T-helper 2 cell treated with Interferon-gamma antibody and Interleukin-4, amounts not matched to agents 5 μg/mL and 100 μg/mL, for 36 hours (primary cell): ENCODE data around the gene CALHM3.
"Not testable (repeated sequence)": the region's sequence is repeated elsewhere in the genome, so short reads cannot be mapped to it uniquely, and the experiment has no call there.

Source experiments
- DNase-seq: peaks from one replicate; pipeline ENCODE4 v3.0.0; 2021; ENCODE audit warnings: low spot score
- H3K27ac Mint-ChIP-seq: one replicate; pipeline ENCODE4 v1.8.0; 2021; ENCODE audit warnings: mild to moderate bottlenecking, mixed read lengths
- H3K27me3 Mint-ChIP-seq: one replicate; pipeline ENCODE4 v1.8.0; 2021; ENCODE audit warnings: low read depth, mixed read lengths
- H3K36me3 Mint-ChIP-seq: one replicate; pipeline ENCODE4 v1.8.0; 2021; ENCODE audit warnings: low read depth, mixed read lengths
- H3K4me1 Mint-ChIP-seq: one replicate; pipeline ENCODE4 v1.8.0; 2021; ENCODE audit warnings: low read depth, mixed read lengths
- H3K4me3 Mint-ChIP-seq: one replicate; pipeline ENCODE4 v1.8.0; 2022; ENCODE audit warnings: mild to moderate bottlenecking, moderate library complexity, mixed read lengths
- H3K9me3 Mint-ChIP-seq: one replicate; pipeline ENCODE4 v1.8.0; 2021; ENCODE audit warnings: mixed read lengths

The CALHM3 gene

DNA sequence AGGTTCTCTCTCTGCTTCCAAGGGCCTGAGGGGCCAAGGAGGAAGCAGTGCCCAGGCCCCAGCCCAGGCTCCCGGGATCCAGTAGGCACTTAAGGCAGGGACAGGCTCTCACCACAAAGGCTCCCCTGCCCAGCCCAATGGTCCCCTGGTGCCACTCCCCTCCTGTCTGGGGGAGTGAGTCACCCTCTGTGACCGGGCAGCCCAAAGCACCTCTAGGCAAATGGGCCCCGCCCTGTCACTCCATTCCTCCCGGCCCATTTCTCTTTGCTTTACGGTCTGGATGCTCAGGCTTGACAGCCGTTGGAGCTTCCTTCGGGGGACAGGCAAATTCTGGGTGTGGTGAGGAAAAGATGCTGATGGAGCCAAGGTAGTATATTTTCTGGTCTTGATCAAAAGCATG is at the start of gene CALHM3:
Gene CALHM3 (minus strand): TSS at position 106 of the 400 bp plus-strand sequence. CDS start 208 bp downstream, outside the sequence.
- H3K4me3 Mint-ChIP-seq = no peak within 1 kb of the TSS
- no peaks in the 10 kb centered on the region for H3K27me3 Mint-ChIP-seq
- no peak within 1 kb of the TSS for H3K27ac Mint-ChIP-seq
- no peaks in the 10 kb centered on the region for H3K9me3 Mint-ChIP-seq
- H3K4me1 Mint-ChIP-seq = peaks cover 14% of the 10 kb centered on the region
- H3K36me3 Mint-ChIP-seq = no peaks in the 10 kb centered on the region
- no peak for DNase-seq

DNA sequence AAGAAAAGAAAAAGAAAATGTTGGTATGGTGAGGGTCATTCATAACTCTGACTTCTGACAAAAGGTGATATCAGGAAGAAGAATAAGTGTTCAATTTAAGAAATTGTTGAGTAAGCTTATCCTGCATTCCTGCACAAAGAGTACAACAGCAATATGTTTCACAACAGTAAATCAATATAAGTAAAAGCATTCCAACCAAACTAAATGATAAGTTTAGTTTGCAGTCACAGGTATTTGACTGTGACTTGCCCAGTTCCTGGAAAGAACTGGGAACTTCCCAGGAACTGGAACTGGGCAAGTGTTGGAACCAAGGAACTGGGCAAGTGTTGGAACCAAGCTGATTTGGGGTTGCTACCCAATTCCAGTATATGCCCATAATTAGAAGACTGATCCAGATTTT is 49.5 kb upstream of the CALHM3 start:
- Mint-ChIP-seq H3K4me1 (no peaks in the 10 kb centered on the region), H3K27ac (no peak overlapping the region), H3K4me3 (no peak overlapping the region), H3K27me3 (peaks cover 28% of the 10 kb centered on the region), H3K9me3 (peaks cover 23% of the 10 kb centered on the region), H3K36me3 (no peaks in the 10 kb centered on the region)
- DNase-seq = no peak

DNA sequence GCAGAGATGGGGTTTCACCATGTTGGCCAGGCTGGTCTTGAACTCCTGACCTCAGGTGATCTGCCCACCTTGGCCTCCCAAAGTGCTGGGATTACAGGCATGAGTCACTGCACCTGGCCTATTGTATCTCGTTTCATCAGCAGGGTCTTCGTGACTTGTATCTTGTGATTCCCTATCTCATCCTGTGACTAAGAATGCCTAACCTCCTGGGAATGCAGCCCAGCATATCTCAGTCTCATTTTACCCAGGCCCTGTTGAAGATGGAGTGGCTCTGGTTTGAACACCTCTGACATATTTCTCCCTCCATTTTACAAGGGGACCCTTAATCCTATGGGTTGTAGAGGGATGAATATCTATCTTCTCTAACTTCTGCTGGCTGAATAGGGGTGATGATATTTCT is 48.4 kb upstream of the CALHM3 start:
- H3K9me3 Mint-ChIP-seq = peaks cover 23% of the 10 kb centered on the region
- not testable (repeated sequence) for H3K36me3 Mint-ChIP-seq, H3K4me1 Mint-ChIP-seq, DNase-seq, H3K27ac Mint-ChIP-seq, H3K4me3 Mint-ChIP-seq
- peaks cover 30% of the 10 kb centered on the region for H3K27me3 Mint-ChIP-seq

GRCh38 chr10:103525901-103526300 is 46.9 kb upstream of the CALHM3 start:
- Mint-ChIP-seq H3K4me1 (no peaks in the 10 kb centered on the region), H3K27me3 (peaks cover 35% of the 10 kb centered on the region), H3K27ac (no peak overlapping the region), H3K9me3 (peaks cover 16% of the 10 kb centered on the region), H3K4me3 (no peak overlapping the region), H3K36me3 (no peaks in the 10 kb centered on the region)
- DNase-seq = no peak

DNA sequence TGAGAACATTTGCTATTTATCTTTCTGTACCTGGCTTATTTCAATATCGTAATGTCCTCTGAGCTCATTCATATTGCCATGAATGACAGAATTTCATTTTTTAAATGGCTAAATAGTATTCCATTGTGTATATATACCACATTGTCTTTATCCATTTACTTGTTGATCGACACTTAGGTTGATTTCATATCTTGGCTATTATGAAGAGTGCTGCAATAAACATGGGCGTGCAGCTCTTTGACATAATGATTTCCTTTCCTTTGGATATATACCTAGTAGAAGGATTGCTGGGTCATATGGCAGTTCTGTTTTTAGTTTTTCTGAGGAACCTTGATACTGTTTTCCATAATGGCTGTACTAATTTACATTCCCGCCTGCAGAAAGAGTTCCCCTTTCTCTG is 44.6 kb upstream of the CALHM3 start:
- H3K4me3 Mint-ChIP-seq = no peak overlapping the region
- no peaks in the 10 kb centered on the region for H3K4me1 Mint-ChIP-seq
- no peak overlapping the region for H3K27ac Mint-ChIP-seq
- DNase-seq = no peak
- peaks cover 32% of the 10 kb centered on the region for H3K27me3 Mint-ChIP-seq
- H3K9me3 Mint-ChIP-seq = no peaks in the 10 kb centered on the region
- H3K36me3 Mint-ChIP-seq = no peaks in the 10 kb centered on the region

DNA sequence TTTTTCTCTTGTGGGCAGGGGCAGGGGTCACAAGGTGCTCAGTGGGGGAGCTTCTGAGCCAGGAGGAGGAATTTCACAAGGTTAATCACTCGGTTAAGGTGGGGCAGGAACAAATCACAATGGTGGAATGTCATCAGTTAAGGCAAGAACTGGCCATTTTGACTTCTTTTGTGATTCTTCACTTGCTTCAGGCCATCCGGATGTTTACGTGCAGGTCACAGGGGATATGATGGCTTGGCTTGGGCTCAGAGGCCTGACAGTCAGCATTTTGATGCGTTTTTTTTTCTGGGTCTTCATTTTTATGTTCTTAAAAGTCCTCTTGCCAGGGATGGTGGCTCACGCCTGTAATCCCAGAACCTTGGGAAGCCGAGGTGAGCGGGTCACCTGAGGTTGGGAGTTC is 43.0 kb upstream of the CALHM3 start:
- DNase-seq, H3K36me3 Mint-ChIP-seq, H3K4me3 Mint-ChIP-seq, H3K4me1 Mint-ChIP-seq, H3K9me3 Mint-ChIP-seq, H3K27ac Mint-ChIP-seq: not testable (repeated sequence)
- peaks cover 31% of the 10 kb centered on the region for H3K27me3 Mint-ChIP-seq

DNA sequence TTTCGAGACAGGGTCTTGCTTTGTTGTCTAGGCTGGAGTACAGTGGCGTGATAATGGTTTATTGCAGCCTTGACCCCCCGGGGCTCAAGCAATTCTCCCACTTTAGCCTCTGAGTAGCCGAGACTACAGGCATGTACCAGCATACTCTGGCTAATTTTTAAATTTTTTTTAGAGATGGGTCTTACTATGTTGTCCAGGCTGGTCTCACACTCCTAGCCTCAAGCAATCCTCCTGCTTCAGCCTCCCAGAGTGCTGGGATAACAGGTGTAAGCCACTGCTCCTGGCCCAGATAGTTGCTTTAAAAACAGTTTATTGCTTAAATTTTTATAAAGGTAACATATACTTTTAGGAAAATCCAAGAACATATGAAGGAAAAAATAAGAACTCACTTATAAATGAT is 40.8 kb upstream of the CALHM3 start:
- no peak overlapping the region for H3K4me3 Mint-ChIP-seq
- H3K27ac Mint-ChIP-seq = no peak overlapping the region

GRCh38 chr10:103517234-103518085 is 38.4 kb upstream of the CALHM3 start:
- no peak overlapping the region for H3K4me3 Mint-ChIP-seq
- no peaks in the 10 kb centered on the region for H3K9me3 Mint-ChIP-seq
- peaks cover 8% of the 10 kb centered on the region for H3K27me3 Mint-ChIP-seq
- no peaks in the 10 kb centered on the region for H3K36me3 Mint-ChIP-seq
- peaks cover 9% of the 10 kb centered on the region for H3K4me1 Mint-ChIP-seq
- H3K27ac Mint-ChIP-seq = no peak overlapping the region
- no peak for DNase-seq

More for the DNA sequence above, 40.8 kb upstream of the CALHM3 start:
- no peaks in the 10 kb centered on the region for H3K9me3 Mint-ChIP-seq
- DNase-seq = no peak
- peaks cover 9% of the 10 kb centered on the region for H3K4me1 Mint-ChIP-seq
- peaks cover 19% of the 10 kb centered on the region for H3K27me3 Mint-ChIP-seq
- no peaks in the 10 kb centered on the region for H3K36me3 Mint-ChIP-seq

DNA sequence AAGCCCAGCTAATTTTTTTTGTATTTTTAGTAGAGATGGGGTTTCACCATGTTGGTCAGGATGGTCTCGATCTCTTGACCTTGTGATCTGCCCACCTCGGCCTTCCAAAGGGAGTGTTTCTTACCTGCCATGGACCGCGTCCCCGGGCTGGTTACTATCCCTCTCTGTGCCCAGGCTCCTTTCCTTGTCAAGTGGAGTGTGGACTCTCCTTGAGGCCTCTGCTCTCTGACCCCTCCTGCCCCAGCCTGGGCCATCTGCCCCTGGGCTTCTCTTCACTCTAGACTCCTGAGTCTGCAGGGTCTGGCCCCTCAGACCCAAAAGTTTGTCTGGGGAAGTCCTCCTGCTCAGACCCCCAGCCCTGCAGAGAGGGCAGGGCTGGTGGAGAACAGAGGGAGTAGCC is 35.2 kb upstream of the CALHM3 start:
- DNase-seq = no peak
- H3K27ac Mint-ChIP-seq = no peak overlapping the region
- H3K27me3 Mint-ChIP-seq = peaks cover 10% of the 10 kb centered on the region
- H3K9me3 Mint-ChIP-seq = no peaks in the 10 kb centered on the region
- no peak overlapping the region for H3K4me3 Mint-ChIP-seq
- no peaks in the 10 kb centered on the region for H3K36me3 Mint-ChIP-seq
- peaks cover 9% of the 10 kb centered on the region for H3K4me1 Mint-ChIP-seq

DNA sequence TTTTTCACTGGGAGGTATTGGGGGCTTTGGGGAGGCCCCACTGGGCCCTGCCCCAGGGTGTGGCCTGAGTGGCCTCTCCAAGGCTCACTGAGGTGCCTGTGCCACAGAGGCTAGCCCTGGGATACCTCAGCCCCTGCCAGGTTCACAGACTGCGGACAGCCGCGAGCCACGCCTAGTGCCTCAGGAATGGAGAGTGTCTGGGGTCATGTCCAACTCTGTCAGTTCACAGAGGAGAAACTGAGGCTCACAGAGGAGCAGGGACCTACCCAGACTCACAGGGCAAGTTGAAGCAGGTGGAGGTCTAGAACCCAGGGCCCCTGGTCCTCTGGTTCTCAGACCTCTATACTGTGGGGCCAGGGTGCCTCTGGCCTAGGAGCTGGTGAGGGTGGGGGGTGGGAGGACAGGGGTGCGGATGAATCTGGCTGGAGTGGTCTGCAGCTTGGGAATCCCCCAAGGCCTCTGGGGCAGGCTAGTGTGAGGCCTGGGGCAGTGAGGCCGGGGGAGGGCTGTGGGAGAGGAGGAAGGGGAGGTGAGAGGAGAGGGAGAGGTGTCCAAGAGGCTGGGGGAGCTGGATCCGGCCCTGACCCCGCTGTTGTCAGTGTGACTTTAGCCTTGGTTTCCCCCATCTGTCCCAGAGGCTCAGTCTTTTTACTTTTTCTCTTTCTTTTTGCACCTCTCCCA is 34.5 kb upstream of the CALHM3 start:
- Mint-ChIP-seq H3K4me3 (no peak overlapping the region), H3K27ac (no peak overlapping the region), H3K27me3 (peaks cover 10% of the 10 kb centered on the region), H3K36me3 (no peaks in the 10 kb centered on the region), H3K9me3 (no peaks in the 10 kb centered on the region), H3K4me1 (peaks cover 9% of the 10 kb centered on the region)
- no peak for DNase-seq

- peaks cover 18% of the 10 kb centered on the region for H3K27me3 Mint-ChIP-seq
- no peaks in the 10 kb centered on the region for H3K9me3 Mint-ChIP-seq
- H3K36me3 Mint-ChIP-seq = no peaks in the 10 kb centered on the region
- peaks cover 7% of the 10 kb centered on the region for H3K4me1 Mint-ChIP-seq
- H3K4me3 Mint-ChIP-seq = no peak overlapping the region
- no peak overlapping the region for H3K27ac Mint-ChIP-seq
- DNase-seq = no peak
Observed at GRCh38 chr10:103512591-103513379, 33.7 kb upstream of the CALHM3 start.

GRCh38 chr10:103512166-103512565 is 33.1 kb upstream of the CALHM3 start:
- peaks cover 6% of the 10 kb centered on the region for H3K4me1 Mint-ChIP-seq
- DNase-seq = no peak
- H3K9me3 Mint-ChIP-seq = no peaks in the 10 kb centered on the region
- H3K36me3 Mint-ChIP-seq = no peaks in the 10 kb centered on the region
- H3K27me3 Mint-ChIP-seq = peaks cover 20% of the 10 kb centered on the region
- H3K27ac Mint-ChIP-seq = no peak overlapping the region
- no peak overlapping the region for H3K4me3 Mint-ChIP-seq

- no peak for DNase-seq
- H3K27ac Mint-ChIP-seq = no peak overlapping the region
Observed at GRCh38 chr10:103510791-103511752, 32.0 kb upstream of the CALHM3 start.

More at GRCh38 chr10:103510791-103511752, 32.0 kb upstream of the CALHM3 start:
- H3K9me3 Mint-ChIP-seq = no peaks in the 10 kb centered on the region
- peaks cover 6% of the 10 kb centered on the region for H3K4me1 Mint-ChIP-seq
- H3K27me3 Mint-ChIP-seq = peaks cover 26% of the 10 kb centered on the region
- H3K4me3 Mint-ChIP-seq = no peak overlapping the region
- no peaks in the 10 kb centered on the region for H3K36me3 Mint-ChIP-seq
